ENCODE data around the gene OR5B21. TPM values are rescaled to one million over a fixed set of nuclear protein-coding genes. Genes with fewer than 3 reads are reported as not detected.
A peak's percentile ranks its signal among the peaks of the same experiment; 100 is the strongest.

OR5B21 gene
- total RNA-seq = under 1 TPM; 0.42 to 0.55 TPM
- polyA plus RNA-seq = not detected

GRCh38 chr11:58508005-58508404, at the start of gene OR5B21:
Gene OR5B21, minus strand, starts transcription at chr11:58508105. Its CDS starts 0 bp downstream, at chr11:58508105.
- H3K27ac Mint-ChIP-seq = peak within 1 kb of the TSS in 1 of 8 donors; percentile 79
- CTCF ChIA-PET = no interaction called here

GRCh38 chr11:58549644-58550043, 41.7 kb upstream of the OR5B21 start:
- Mint-ChIP-seq H3K9me3 (no peaks in the 10 kb centered on the region), H3K27ac (peak overlapping the region in 4 of 8 donors; percentile 7 to 70 (median 64)), H3K4me3 (no peak overlapping the region), H3K27me3 (no peaks in the 10 kb centered on the region), H3K36me3 (peaks cover 24 to 97% (median 45%) of the 10 kb centered on the region in 3 donors), H3K4me1 (peaks cover 7 to 43% (median 29%) of the 10 kb centered on the region in 3 donors)
- Histone ChIP-seq H3K9me3 (ENCODE audit: low read length) (no peaks in the 10 kb centered on the region), H3K27me3 (ENCODE audit: insufficient read depth, low read length, poor library complexity, severe bottlenecking) (no peaks in the 10 kb centered on the region), H3K4me1 (ENCODE audit: insufficient read depth, low read length) (no peaks in the 10 kb centered on the region), H3K36me3 (ENCODE audit: insufficient read depth, low read length) (peaks cover 70% of the 10 kb centered on the region), H3K27ac (ENCODE audit: low read depth, low read length) (no peak overlapping the region), H3K4me3 (ENCODE audit: low read length) (no peak overlapping the region)
- POLR2A ChIA-PET = no interaction called here
- CTCF ChIA-PET = no interaction called here
- no peak for DNase-seq

More at GRCh38 chr11:58508005-58508404, at the start of gene OR5B21:
- Histone ChIP-seq H3K27me3 (ENCODE audit: insufficient read depth, low read length, poor library complexity, severe bottlenecking) (no peaks in the 10 kb centered on the region), H3K36me3 (ENCODE audit: insufficient read depth, low read length) (no peaks in the 10 kb centered on the region), H3K4me1 (ENCODE audit: insufficient read depth, low read length) (no peaks in the 10 kb centered on the region), H3K27ac (ENCODE audit: low read depth, low read length) (no peak within 1 kb of the TSS), H3K4me3 (ENCODE audit: low read length) (no peak within 1 kb of the TSS), H3K9me3 (ENCODE audit: low read length) (no peaks in the 10 kb centered on the region)
- Mint-ChIP-seq H3K36me3 (peaks cover 17 to 21% (median 18%) of the 10 kb centered on the region in 3 donors), H3K4me1 (no peaks in the 10 kb centered on the region), H3K27me3 (no peaks in the 10 kb centered on the region), H3K4me3 (no peak within 1 kb of the TSS), H3K9me3 (no peaks in the 10 kb centered on the region)
- no peak for DNase-seq
- POLR2A ChIA-PET = no interaction called here

GRCh38 chr11:58546841-58547240, 38.9 kb upstream of the OR5B21 start:
- Mint-ChIP-seq H3K4me1 (peaks cover 15 to 44% (median 36%) of the 10 kb centered on the region in 3 donors), H3K27ac (peak overlapping the region in 5 of 8 donors; percentile 15 to 75 (median 64)), H3K4me3 (no peak overlapping the region), H3K36me3 (peaks cover 28 to 92% (median 44%) of the 10 kb centered on the region in 3 donors), H3K27me3 (no peaks in the 10 kb centered on the region), H3K9me3 (no peaks in the 10 kb centered on the region)
- Histone ChIP-seq H3K27me3 (ENCODE audit: insufficient read depth, low read length, poor library complexity, severe bottlenecking) (no peaks in the 10 kb centered on the region), H3K4me1 (ENCODE audit: insufficient read depth, low read length) (peaks cover 3% of the 10 kb centered on the region), H3K4me3 (ENCODE audit: low read length) (no peak overlapping the region), H3K9me3 (ENCODE audit: low read length) (no peaks in the 10 kb centered on the region), H3K36me3 (ENCODE audit: insufficient read depth, low read length) (peaks cover 45% of the 10 kb centered on the region), H3K27ac (ENCODE audit: low read depth, low read length) (no peak overlapping the region)
- DNase-seq = no peak
- ChIA-PET POLR2A (no interaction called here), CTCF (interaction anchor here (1.4 kb wide), 1 partner anchor 33 kb away, joined by 3 read pairs; no protein-coding TSS in a partner anchor)

- H3K27ac Mint-ChIP-seq = peak overlapping the region in 1 of 8 donors; percentile 47
Observed at GRCh38 chr11:58531865-58532341, 24.0 kb upstream of the OR5B21 start.

DNA sequence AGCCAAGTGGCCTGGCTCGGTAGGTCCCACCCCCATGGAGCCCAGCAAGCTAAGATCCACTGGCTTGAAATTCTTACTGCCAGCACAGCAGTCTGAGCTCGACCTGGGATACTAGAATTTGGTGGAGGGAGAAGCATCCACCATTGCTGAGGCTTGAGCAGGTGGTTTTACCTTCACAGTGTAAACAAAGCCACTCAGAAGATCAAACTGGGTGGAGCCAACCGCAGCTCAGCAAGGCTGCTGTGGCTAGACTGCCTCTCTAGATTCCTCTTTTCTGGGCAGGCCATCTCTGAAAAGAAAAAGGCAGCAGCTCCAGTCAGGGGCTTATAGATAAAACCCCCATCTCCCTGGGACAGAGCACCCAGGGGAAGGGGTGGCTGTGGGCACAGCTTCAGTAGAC, 22.3 kb upstream of the OR5B21 start:
- ChIA-PET POLR2A (no interaction called here), CTCF (interaction anchor here (0.8 to 1.8 kb wide), 6 partner anchors 28 to 99 kb away, joined by 3 to 7 read pairs (median 4); no protein-coding TSS in a partner anchor)
- H3K27ac Mint-ChIP-seq = peak overlapping the region; percentile 54 to 93 (median 80)
- H3K27me3 Mint-ChIP-seq = no peaks in the 10 kb centered on the region
- no peak overlapping the region for H3K27ac ChIP-seq (ENCODE audit: low read depth, low read length)
- H3K9me3 Mint-ChIP-seq = no peaks in the 10 kb centered on the region
- H3K27me3 ChIP-seq (ENCODE audit: insufficient read depth, low read length, poor library complexity, severe bottlenecking) = no peaks in the 10 kb centered on the region
- peaks cover 20% of the 10 kb centered on the region for H3K36me3 ChIP-seq (ENCODE audit: insufficient read depth, low read length)
- H3K4me3 ChIP-seq (ENCODE audit: low read length) = no peak overlapping the region
- H3K4me1 ChIP-seq (ENCODE audit: insufficient read depth, low read length) = peaks cover 42% of the 10 kb centered on the region
- peaks cover 11 to 84% (median 31%) of the 10 kb centered on the region in 3 donors for H3K36me3 Mint-ChIP-seq
- peak overlapping the region in 5 of 7 donors; percentile 24 to 71 (median 52) for H3K4me3 Mint-ChIP-seq
- peak in 3 of 5 donors; percentile 26 to 76 (median 67) for DNase-seq
- H3K9me3 ChIP-seq (ENCODE audit: low read length) = no peaks in the 10 kb centered on the region
- H3K4me1 Mint-ChIP-seq = peaks cover 43 to 68% (median 67%) of the 10 kb centered on the region in 3 donors

More at GRCh38 chr11:58531865-58532341, 24.0 kb upstream of the OR5B21 start:
- Mint-ChIP-seq H3K27me3 (no peaks in the 10 kb centered on the region), H3K4me1 (peaks cover 51 to 71% (median 70%) of the 10 kb centered on the region in 3 donors), H3K9me3 (no peaks in the 10 kb centered on the region), H3K4me3 (no peak overlapping the region), H3K36me3 (peaks cover 24 to 93% (median 35%) of the 10 kb centered on the region in 3 donors)
- H3K27me3 ChIP-seq (ENCODE audit: insufficient read depth, low read length, poor library complexity, severe bottlenecking) = no peaks in the 10 kb centered on the region
- no peak overlapping the region for H3K4me3 ChIP-seq (ENCODE audit: low read length)
- H3K27ac ChIP-seq (ENCODE audit: low read depth, low read length) = no peak overlapping the region
- ChIA-PET POLR2A (no interaction called here), CTCF (interaction anchor here (0.7 to 1.8 kb wide), 3 partner anchors 12 to 36 kb away, joined by 3 to 7 read pairs (median 4); no protein-coding TSS in a partner anchor)
- DNase-seq = no peak
- peaks cover 25% of the 10 kb centered on the region for H3K4me1 ChIP-seq (ENCODE audit: insufficient read depth, low read length)
- no peaks in the 10 kb centered on the region for H3K9me3 ChIP-seq (ENCODE audit: low read length)
- H3K36me3 ChIP-seq (ENCODE audit: insufficient read depth, low read length) = peaks cover 16% of the 10 kb centered on the region

DNA sequence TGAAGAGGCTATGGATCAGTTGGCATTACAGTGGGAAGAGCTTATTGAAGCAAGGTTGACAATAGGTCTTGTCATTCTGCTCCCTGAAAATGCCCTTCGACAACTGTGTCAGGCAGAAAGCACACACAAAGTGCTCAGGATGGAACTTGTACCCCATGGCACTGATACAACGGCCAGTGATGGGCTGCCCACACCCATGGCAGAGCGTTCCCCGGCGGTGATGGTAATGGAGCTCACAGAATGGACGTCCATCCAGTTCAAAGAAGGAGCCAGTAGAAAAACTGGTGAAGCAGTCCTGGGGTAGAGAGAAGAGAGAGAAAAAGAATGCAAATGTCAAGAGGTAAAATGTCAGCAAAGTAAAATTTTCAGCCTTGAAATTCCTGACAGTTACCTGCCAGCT, 19.5 kb upstream of the OR5B21 start:
- POLR2A ChIA-PET = no interaction called here
- peaks cover 4 to 56% (median 14%) of the 10 kb centered on the region in 3 donors for H3K36me3 Mint-ChIP-seq
- peaks cover 43 to 68% (median 66%) of the 10 kb centered on the region in 3 donors for H3K4me1 Mint-ChIP-seq

DNA sequence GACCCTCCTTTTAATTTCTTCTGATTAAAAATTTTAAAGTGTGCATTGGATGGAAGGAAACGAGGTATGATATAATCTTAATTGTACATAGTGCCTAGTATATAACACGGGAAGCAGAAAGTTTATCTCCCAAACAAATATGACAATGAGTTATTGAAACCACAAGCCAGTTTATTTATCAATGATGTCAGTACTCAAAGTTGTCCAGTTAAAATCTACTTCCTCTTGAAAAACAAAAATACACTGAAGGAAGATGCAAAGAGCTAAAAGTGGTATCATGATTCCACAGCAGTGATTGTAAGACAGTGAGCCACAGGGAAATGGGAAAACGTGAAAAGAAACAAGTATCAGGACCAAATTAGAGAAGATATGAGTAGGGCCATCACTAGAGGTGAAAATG, 18.8 kb upstream of the OR5B21 start:
- Histone ChIP-seq H3K36me3 (ENCODE audit: insufficient read depth, low read length) (peaks cover 20% of the 10 kb centered on the region), H3K4me3 (ENCODE audit: low read length) (no peak overlapping the region), H3K4me1 (ENCODE audit: insufficient read depth, low read length) (peaks cover 67% of the 10 kb centered on the region), H3K27me3 (ENCODE audit: insufficient read depth, low read length, poor library complexity, severe bottlenecking) (no peaks in the 10 kb centered on the region), H3K27ac (ENCODE audit: low read depth, low read length) (no peak overlapping the region), H3K9me3 (ENCODE audit: low read length) (no peaks in the 10 kb centered on the region)
- POLR2A ChIA-PET = interaction anchor here (0.7 to 1.8 kb wide), 2 partner anchors 13 to 51 kb away, joined by 5 to 8 read pairs; no protein-coding TSS in a partner anchor
- Mint-ChIP-seq H3K36me3 (peaks cover 4 to 52% (median 14%) of the 10 kb centered on the region in 3 donors), H3K4me1 (peaks cover 50 to 75% (median 73%) of the 10 kb centered on the region in 3 donors), H3K4me3 (peak overlapping the region in 1 of 7 donors; percentile 21), H3K27me3 (no peaks in the 10 kb centered on the region), H3K27ac (peak overlapping the region; percentile 9 to 97 (median 68)), H3K9me3 (no peaks in the 10 kb centered on the region)
- no peak for DNase-seq
- CTCF ChIA-PET = interaction anchor here (1.1 kb wide), 1 partner anchor 725 kb away, joined by 3 read pairs; no protein-coding TSS in a partner anchor

More for the DNA sequence above, 19.5 kb upstream of the OR5B21 start:
- Histone ChIP-seq H3K4me3 (ENCODE audit: low read length) (no peak overlapping the region), H3K27me3 (ENCODE audit: insufficient read depth, low read length, poor library complexity, severe bottlenecking) (no peaks in the 10 kb centered on the region), H3K36me3 (ENCODE audit: insufficient read depth, low read length) (peaks cover 20% of the 10 kb centered on the region), H3K27ac (ENCODE audit: low read depth, low read length) (no peak overlapping the region), H3K4me1 (ENCODE audit: insufficient read depth, low read length) (peaks cover 61% of the 10 kb centered on the region), H3K9me3 (ENCODE audit: low read length) (no peaks in the 10 kb centered on the region)
- no peak for DNase-seq
- no peak overlapping the region for H3K4me3 Mint-ChIP-seq
- peak overlapping the region; percentile 17 to 97 (median 63) for H3K27ac Mint-ChIP-seq
- CTCF ChIA-PET = no interaction called here
- H3K27me3 Mint-ChIP-seq = no peaks in the 10 kb centered on the region
- H3K9me3 Mint-ChIP-seq = no peaks in the 10 kb centered on the region

DNA sequence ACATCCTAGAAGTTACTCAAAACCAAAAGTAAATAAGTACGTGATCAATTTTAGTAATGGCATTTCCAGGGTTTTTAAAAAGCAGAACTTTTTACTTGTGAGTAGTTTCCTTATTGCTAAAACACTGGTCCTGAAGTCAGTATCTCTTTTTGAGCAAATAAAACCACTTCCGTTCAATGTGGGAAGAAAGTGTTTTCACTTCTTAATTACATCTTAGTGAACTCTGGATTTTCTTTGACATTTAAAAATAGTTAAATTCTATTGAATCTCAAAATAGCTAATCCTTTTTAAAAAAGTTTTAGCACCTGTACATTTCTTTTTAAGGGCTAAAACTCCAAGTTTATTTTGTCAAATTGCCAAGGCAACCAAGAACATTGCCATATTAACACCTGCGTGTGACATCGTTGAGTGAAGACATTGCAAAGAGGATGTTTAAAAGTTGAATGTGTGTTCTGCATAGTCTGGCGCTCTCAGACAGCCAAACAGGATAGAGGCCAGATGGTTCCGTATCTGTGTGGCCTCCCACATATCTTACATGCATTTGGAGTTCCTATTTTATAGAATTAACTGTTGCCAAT, 17.2 kb upstream of the OR5B21 start:
- peaks cover 59% of the 10 kb centered on the region for H3K4me1 ChIP-seq (ENCODE audit: insufficient read depth, low read length)
- H3K36me3 Mint-ChIP-seq = peaks cover 4 to 37% (median 9%) of the 10 kb centered on the region in 3 donors

More for the DNA sequence above, 17.2 kb upstream of the OR5B21 start:
- peak overlapping the region; percentile 59 to 81 (median 69) for H3K4me3 Mint-ChIP-seq
- peak overlapping the region; percentile 85 to 97 (median 94) for H3K27ac Mint-ChIP-seq
- no peaks in the 10 kb centered on the region for H3K27me3 Mint-ChIP-seq
- Histone ChIP-seq H3K36me3 (ENCODE audit: insufficient read depth, low read length) (peaks cover 20% of the 10 kb centered on the region), H3K27me3 (ENCODE audit: insufficient read depth, low read length, poor library complexity, severe bottlenecking) (no peaks in the 10 kb centered on the region), H3K9me3 (ENCODE audit: low read length) (no peaks in the 10 kb centered on the region), H3K4me3 (ENCODE audit: low read length) (peak overlapping the region; percentile 41), H3K27ac (ENCODE audit: low read depth, low read length) (peak overlapping the region; percentile 69)
- H3K4me1 Mint-ChIP-seq = peaks cover 39 to 68% (median 68%) of the 10 kb centered on the region in 3 donors
- DNase-seq = peak in 4 of 5 donors; percentile 8 to 77 (median 56)
- ChIA-PET POLR2A (interaction anchor here (1.0 to 1.8 kb wide), 3 partner anchors 51 to 784 kb away, joined by 4 to 8 read pairs (median 4); partner anchors contain the start of genes LPXN and SELENOH), CTCF (interaction anchor here (1.0 to 3.6 kb wide), 8 partner anchors 12 to 85 kb away, joined by 3 to 18 read pairs (median 4); partner anchors contain the start of gene LPXN)
- no peaks in the 10 kb centered on the region for H3K9me3 Mint-ChIP-seq

All from CD8-positive, alpha-beta memory T cell (primary cell).